BE2C (cell line): ENCODE measurements around the gene RNF150.
A peak's percentile ranks its signal among the peaks of the same experiment; 100 is the strongest.

Source experiments
- DNase-seq: peaks from one replicate; pipeline ENCODE4 v3.0.0-alpha.2; 2020
- H3K27me3 ChIP-seq: fragments of 250-450 bp; sonication (Bioruptor Pico); 2 replicates; pipeline ENCODE4 v1.5.1; 2020; ENCODE audit warnings: mild to moderate bottlenecking
- H3K36me3 ChIP-seq: fragments of 250-450 bp; sonication (Bioruptor Pico); 2 replicates; pipeline ENCODE4 v1.5.1; 2020; ENCODE audit warnings: mild to moderate bottlenecking
- H3K4me1 ChIP-seq: fragments of 250-450 bp; sonication (Bioruptor Pico); 2 replicates; pipeline ENCODE4 v1.5.1; 2020
- H3K4me3 ChIP-seq: 2 replicates; pipeline ENCODE4 v1.5.1; 2011; ENCODE audit warnings: low read depth, low read length
- H3K9me3 ChIP-seq: fragments of 250-450 bp; sonication (Bioruptor Pico); 2 replicates; pipeline ENCODE4 v1.5.1; 2020
- CTCF ChIP-seq: IDR thresholded peaks from 2 replicates; pipeline ENCODE4 v1.5.1; 2012; ENCODE audit warnings: mild to moderate bottlenecking, low read depth, low read length

Gene RNF150

GRCh38 chr4:141019768-141020167 is 113.5 kb downstream of the RNF150 start:
- Histone ChIP-seq H3K27me3 (no peaks in the 10 kb centered on the region), H3K4me1 (peaks cover 29% of the 10 kb centered on the region), H3K9me3 (no peaks in the 10 kb centered on the region), H3K36me3 (no peaks in the 10 kb centered on the region), H3K4me3 (no peak overlapping the region)
- no peak for DNase-seq
- TF ChIP-seq CTCF, result no peak

DNA sequence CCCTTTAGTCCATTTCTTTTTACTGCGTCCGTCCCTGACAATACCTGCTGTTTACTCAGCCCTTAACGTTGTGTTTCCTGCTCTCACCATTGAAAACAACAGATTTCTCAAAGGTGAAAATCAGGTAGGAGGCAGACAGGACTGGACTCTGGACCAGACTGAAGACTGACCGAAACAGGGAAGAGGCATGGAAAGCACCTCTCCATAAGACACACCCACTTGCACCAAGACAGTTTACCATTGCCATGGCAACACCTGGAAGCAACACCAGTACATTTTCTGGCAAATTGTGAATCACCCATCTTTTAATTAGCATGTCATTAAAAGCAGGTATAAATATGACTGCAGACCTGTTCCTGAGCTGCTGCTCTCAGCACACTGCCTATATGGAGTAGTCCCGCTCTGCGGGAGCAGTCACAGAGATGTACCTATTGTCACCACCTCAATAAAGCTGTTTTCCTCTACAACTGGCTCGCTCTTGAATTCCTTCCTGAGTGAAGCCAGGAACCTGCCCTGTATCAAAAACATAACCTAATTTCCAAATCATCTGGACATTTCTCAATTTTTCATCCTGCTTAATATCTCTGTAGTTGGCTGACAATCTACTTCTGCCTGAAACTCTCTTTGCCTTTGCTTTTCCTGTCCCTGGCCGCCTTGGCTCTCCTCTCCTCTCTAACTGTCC is 117.0 kb downstream of the RNF150 start:
- DNase-seq, result peak; percentile 20
- H3K27me3 ChIP-seq, result no peaks in the 10 kb centered on the region
- H3K36me3 ChIP-seq, result no peaks in the 10 kb centered on the region
- no peak for TF ChIP-seq CTCF
- H3K4me1 ChIP-seq, result peaks cover 35% of the 10 kb centered on the region
- H3K9me3 ChIP-seq, result no peaks in the 10 kb centered on the region
- no peak overlapping the region for H3K4me3 ChIP-seq

DNA sequence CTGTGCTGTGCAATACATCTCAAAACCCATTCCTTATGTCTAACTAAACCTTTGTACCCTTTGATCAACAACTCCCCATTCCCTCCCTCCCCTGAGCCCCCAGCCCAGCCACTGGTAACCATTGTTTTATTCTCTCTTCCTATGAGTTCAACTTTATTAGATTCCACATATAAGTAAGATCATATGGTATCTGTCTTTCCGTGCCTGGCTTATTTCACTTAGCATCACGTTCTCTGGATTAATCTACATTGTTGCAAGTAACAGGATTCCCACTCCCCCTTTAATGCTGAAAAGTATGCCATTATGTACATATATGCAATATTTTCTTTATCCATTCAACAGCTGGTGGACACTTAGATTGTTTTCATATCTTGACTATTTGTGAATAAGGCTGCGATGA is 119.4 kb downstream of the RNF150 start:
- Histone ChIP-seq H3K4me3 (no peak overlapping the region), H3K36me3 (no peaks in the 10 kb centered on the region), H3K9me3 (no peaks in the 10 kb centered on the region), H3K4me1 (peaks cover 24% of the 10 kb centered on the region), H3K27me3 (no peaks in the 10 kb centered on the region)
- TF ChIP-seq CTCF, result no peak
- peak; percentile 16 for DNase-seq

GRCh38 chr4:141011901-141012315 is 121.4 kb downstream of the RNF150 start:
- H3K9me3 ChIP-seq, result no peaks in the 10 kb centered on the region
- no peak for TF ChIP-seq CTCF
- no peak for DNase-seq
- peaks cover 19% of the 10 kb centered on the region for H3K4me1 ChIP-seq
- no peaks in the 10 kb centered on the region for H3K36me3 ChIP-seq
- no peaks in the 10 kb centered on the region for H3K27me3 ChIP-seq
- H3K4me3 ChIP-seq, result no peak overlapping the region

- Histone ChIP-seq H3K4me1 (peaks cover 9% of the 10 kb centered on the region), H3K36me3 (no peaks in the 10 kb centered on the region), H3K4me3 (no peak overlapping the region), H3K9me3 (no peaks in the 10 kb centered on the region), H3K27me3 (no peaks in the 10 kb centered on the region)
- no peak for DNase-seq
- TF ChIP-seq CTCF, result no peak
These were observed 123.3 kb downstream of the RNF150 start for GRCh38 chr4:141009931-141010330.

- Histone ChIP-seq H3K27me3 (no peaks in the 10 kb centered on the region), H3K4me3 (no peak overlapping the region), H3K9me3 (no peaks in the 10 kb centered on the region), H3K4me1 (peaks cover 4% of the 10 kb centered on the region), H3K36me3 (no peaks in the 10 kb centered on the region)
- TF ChIP-seq CTCF, result no peak
- no peak for DNase-seq
These were observed 124.1 kb downstream of the RNF150 start for GRCh38 chr4:141009129-141009528.
